Activated CD4-positive, alpha-beta memory T cell treated with anti-CD3 and anti-CD28 coated beads for 36 hours (primary cell): Measurements from ENCODE around the gene LOXHD1. TPM values are rescaled to one million over a fixed set of nuclear protein-coding genes. Genes with fewer than 3 reads are reported as not detected.

Source experiments
- CTCF ChIA-PET: fragments of 350-600 bp; sonication (Branson Sonifier 250); formaldehyde crosslinking; loops from one replicate; lab custom pipeline; 2021; ENCODE audit warnings: antibody characterized with exemption, inconsistent platforms; lab: Charles Lee
- POLR2A ChIA-PET: fragments of 350-600 bp; sonication (Branson Sonifier 250); formaldehyde crosslinking; loops from one replicate; lab custom pipeline; 2021; ENCODE audit warnings: antibody characterized with exemption; lab: Charles Lee
- DNase-seq: peaks from one replicate; pipeline ENCODE4 v3.0.0-alpha.2; 2020
- H3K27ac Mint-ChIP-seq: one replicate; pipeline ENCODE4 v1.8.0; 2021; ENCODE audit warnings: mixed read lengths
- H3K27me3 Mint-ChIP-seq: one replicate; pipeline ENCODE4 v1.8.0; 2021; ENCODE audit warnings: mixed read lengths
- H3K36me3 Mint-ChIP-seq: one replicate; pipeline ENCODE4 v1.8.0; 2021; ENCODE audit warnings: mixed read lengths
- H3K4me1 Mint-ChIP-seq: one replicate; pipeline ENCODE4 v1.8.0; 2021; ENCODE audit warnings: low read depth, mixed read lengths
- H3K4me3 Mint-ChIP-seq: one replicate; pipeline ENCODE4 v1.8.0; 2021; ENCODE audit warnings: mild to moderate bottlenecking, mixed read lengths
- H3K9me3 Mint-ChIP-seq: one replicate; pipeline ENCODE4 v1.8.0; 2021; ENCODE audit warnings: mixed read lengths
- intact Hi-C: fragments of 100-400 bp; cut with micrococcal nuclease; formaldehyde crosslinking; loops from one replicate; pipeline ENCODE4 v1.15.1; 2023
- total RNA-seq, 2 experiments: library from RNA; stranded (reverse); gene quantifications; one replicate each; pipeline ENCODE4 v1.2.3, GENCODE V29; 2021

LOXHD1 gene
- total RNA-seq, 2 experiments from 2014 or later: 0.05 TPM; not detected in 1

- intact Hi-C loops: no loop called here
- Mint-ChIP-seq H3K27me3 (peaks cover 3% of the 10 kb centered on the region), H3K27ac (no peak overlapping the region), H3K9me3 (peaks cover 5% of the 10 kb centered on the region), H3K36me3 (no peaks in the 10 kb centered on the region), H3K4me1 (no peaks in the 10 kb centered on the region), H3K4me3 (no peak overlapping the region)
- ChIA-PET POLR2A (no interaction called here), CTCF (interaction anchor here (1.7 kb wide), 1 partner anchor 235 kb away, joined by 4 read pairs; no protein-coding TSS in a partner anchor)
- no peak for DNase-seq
Measured at GRCh38 chr18:46516555-46516954, 140.5 kb downstream of the LOXHD1 start.

GRCh38 chr18:46510386-46510785, 146.6 kb downstream of the LOXHD1 start:
- intact Hi-C loops: no loop called here
- Mint-ChIP-seq H3K27ac (no peak overlapping the region), H3K36me3 (no peaks in the 10 kb centered on the region), H3K4me1 (no peaks in the 10 kb centered on the region), H3K27me3 (peaks cover 1% of the 10 kb centered on the region), H3K9me3 (peaks cover 5% of the 10 kb centered on the region), H3K4me3 (no peak overlapping the region)
- ChIA-PET CTCF (no interaction called here), POLR2A (no interaction called here)
- no peak for DNase-seq

GRCh38 chr18:46509530-46509929, 147.5 kb downstream of the LOXHD1 start:
- intact Hi-C loops: no loop called here
- Mint-ChIP-seq H3K36me3 (no peaks in the 10 kb centered on the region), H3K4me3 (no peak overlapping the region), H3K27ac (no peak overlapping the region), H3K9me3 (peaks cover 5% of the 10 kb centered on the region), H3K4me1 (no peaks in the 10 kb centered on the region), H3K27me3 (peaks cover 1% of the 10 kb centered on the region)
- no peak for DNase-seq
- CTCF ChIA-PET: no interaction called here
- POLR2A ChIA-PET: no interaction called here

GRCh38 chr18:46506974-46507586, 149.9 kb downstream of the LOXHD1 start:
- ChIA-PET POLR2A (no interaction called here), CTCF (no interaction called here)
- intact Hi-C loops: no loop called here
- no peaks in the 10 kb centered on the region for H3K9me3 Mint-ChIP-seq
- DNase-seq: no peak
- H3K36me3 Mint-ChIP-seq: no peaks in the 10 kb centered on the region
- no peak overlapping the region for H3K4me3 Mint-ChIP-seq
- no peaks in the 10 kb centered on the region for H3K4me1 Mint-ChIP-seq
- H3K27me3 Mint-ChIP-seq: peaks cover 5% of the 10 kb centered on the region
- H3K27ac Mint-ChIP-seq: no peak overlapping the region

- Mint-ChIP-seq H3K36me3 (no peaks in the 10 kb centered on the region), H3K4me3 (no peak overlapping the region), H3K4me1 (no peaks in the 10 kb centered on the region), H3K27ac (no peak overlapping the region), H3K27me3 (peaks cover 7% of the 10 kb centered on the region), H3K9me3 (no peaks in the 10 kb centered on the region)
- CTCF ChIA-PET: no interaction called here
- intact Hi-C loops: no loop called here
- DNase-seq: peak; percentile 19
- POLR2A ChIA-PET: no interaction called here
Measured at GRCh38 chr18:46502444-46502843, 154.6 kb downstream of the LOXHD1 start.

- DNase-seq: peak; percentile 51
- intact Hi-C loops: no loop called here
- Mint-ChIP-seq H3K27ac (no peak overlapping the region), H3K4me3 (no peak overlapping the region), H3K27me3 (peaks cover 1% of the 10 kb centered on the region), H3K4me1 (no peaks in the 10 kb centered on the region), H3K9me3 (no peaks in the 10 kb centered on the region), H3K36me3 (no peaks in the 10 kb centered on the region)
- ChIA-PET CTCF (interaction anchor here (0.7 kb wide), 1 partner anchor 18 kb away, joined by 3 read pairs; no protein-coding TSS in a partner anchor), POLR2A (no interaction called here)
Measured at GRCh38 chr18:46497129-46497528, 159.9 kb downstream of the LOXHD1 start.

- Mint-ChIP-seq H3K4me3 (no peak overlapping the region), H3K27ac (no peak overlapping the region), H3K36me3 (no peaks in the 10 kb centered on the region), H3K27me3 (no peaks in the 10 kb centered on the region), H3K4me1 (no peaks in the 10 kb centered on the region), H3K9me3 (no peaks in the 10 kb centered on the region)
- no peak for DNase-seq
- CTCF ChIA-PET: interaction anchor here (1.6 kb wide), 1 partner anchor 315 kb away, joined by 4 read pairs; a partner anchor contains a TSS
- intact Hi-C loops: no loop called here
- POLR2A ChIA-PET: no interaction called here
Measured at GRCh38 chr18:46488471-46489213, 168.4 kb downstream of the LOXHD1 start.

- intact Hi-C loops: no loop called here
- H3K4me3 Mint-ChIP-seq: no peak overlapping the region
- no peaks in the 10 kb centered on the region for H3K4me1 Mint-ChIP-seq
- no peaks in the 10 kb centered on the region for H3K9me3 Mint-ChIP-seq
- no peak overlapping the region for H3K27ac Mint-ChIP-seq
- ChIA-PET POLR2A (no interaction called here), CTCF (no interaction called here)
- no peaks in the 10 kb centered on the region for H3K27me3 Mint-ChIP-seq
- no peaks in the 10 kb centered on the region for H3K36me3 Mint-ChIP-seq
- no peak for DNase-seq
Measured at GRCh38 chr18:46485675-46486194, 171.3 kb downstream of the LOXHD1 start.

GRCh38 chr18:46484971-46485370, 172.0 kb downstream of the LOXHD1 start:
- Mint-ChIP-seq H3K36me3 (no peaks in the 10 kb centered on the region), H3K4me1 (no peaks in the 10 kb centered on the region), H3K27me3 (no peaks in the 10 kb centered on the region), H3K27ac (no peak overlapping the region), H3K9me3 (no peaks in the 10 kb centered on the region), H3K4me3 (no peak overlapping the region)
- ChIA-PET POLR2A (no interaction called here), CTCF (no interaction called here)
- DNase-seq: no peak
- intact Hi-C loops: no loop called here

GRCh38 chr18:46482831-46483230, 174.2 kb downstream of the LOXHD1 start:
- no peak overlapping the region for H3K27ac Mint-ChIP-seq
- H3K4me1 Mint-ChIP-seq: no peaks in the 10 kb centered on the region
- peaks cover 2% of the 10 kb centered on the region for H3K27me3 Mint-ChIP-seq
- DNase-seq: no peak
- ChIA-PET POLR2A (no interaction called here), CTCF (interaction anchor here (1.0 to 6.7 kb wide), 6 partner anchors 85 to 335 kb away, joined by 3 to 68 read pairs (median 7); a partner anchor contains a TSS)
- intact Hi-C loops: no loop called here
- H3K9me3 Mint-ChIP-seq: no peaks in the 10 kb centered on the region
- no peak overlapping the region for H3K4me3 Mint-ChIP-seq
- H3K36me3 Mint-ChIP-seq: no peaks in the 10 kb centered on the region

- H3K4me3 Mint-ChIP-seq: no peak overlapping the region
- ChIA-PET CTCF (interaction anchor here (0.6 to 6.7 kb wide), 10 partner anchors 9 to 334 kb away, joined by 3 to 68 read pairs (median 4); a partner anchor contains a TSS), POLR2A (no interaction called here)
- no peak for DNase-seq
- intact Hi-C loops: loop anchor here (1.0 to 2.0 kb wide), 3 partner anchors 201 to 334 kb away; no protein-coding TSS in a partner anchor
- no peaks in the 10 kb centered on the region for H3K4me1 Mint-ChIP-seq
- no peaks in the 10 kb centered on the region for H3K36me3 Mint-ChIP-seq
- H3K9me3 Mint-ChIP-seq: no peaks in the 10 kb centered on the region
- no peak overlapping the region for H3K27ac Mint-ChIP-seq
- H3K27me3 Mint-ChIP-seq: peaks cover 2% of the 10 kb centered on the region
Measured at GRCh38 chr18:46481847-46482245, 175.2 kb downstream of the LOXHD1 start.
